ENCODE measurements around the gene IL36RN. TPM values are rescaled to one million over a fixed set of nuclear protein-coding genes. Genes with fewer than 3 reads are reported as not detected.

Gene IL36RN
- total RNA-seq, 1 donor from 2014 or later = 0.14 TPM

DNA sequence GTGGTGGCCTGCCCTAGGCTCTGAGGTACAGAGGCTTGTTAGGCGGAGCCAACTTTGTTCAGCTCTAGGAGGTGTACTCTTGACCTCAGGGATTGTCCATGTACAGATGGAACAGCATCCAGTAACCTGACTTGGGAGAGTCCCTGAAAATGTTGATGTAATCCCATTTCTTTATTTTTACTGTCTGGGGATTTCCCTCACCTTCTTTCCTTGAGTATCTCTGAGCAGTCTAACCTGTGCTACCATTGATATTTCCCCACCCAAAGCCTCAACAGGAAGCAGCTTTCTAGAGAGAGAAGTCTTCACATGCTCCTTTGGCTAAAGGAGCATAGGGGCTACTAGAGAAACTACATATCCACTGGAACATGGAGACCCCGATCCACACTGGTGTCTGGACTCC, 43.3 kb upstream of the IL36RN start:
- no peak overlapping the region for H3K27ac ChIP-seq (ENCODE audit: low read depth, low read length)
- H3K4me1 ChIP-seq (ENCODE audit: insufficient read depth, low read length) = no peaks in the 10 kb centered on the region
- Mint-ChIP-seq H3K9me3 (ENCODE audit: unreplicated experiment) (peaks cover 10% of the 10 kb centered on the region), H3K27me3 (ENCODE audit: low read depth, unreplicated experiment) (peaks cover 35% of the 10 kb centered on the region), H3K27ac (ENCODE audit: unreplicated experiment) (no peak overlapping the region), H3K4me3 (ENCODE audit: unreplicated experiment) (no peak overlapping the region), H3K4me1 (ENCODE audit: low read depth, unreplicated experiment) (peaks cover 1% of the 10 kb centered on the region), H3K36me3 (ENCODE audit: low read depth, unreplicated experiment) (no peaks in the 10 kb centered on the region)
- TF ChIP-seq, protein P1, sequence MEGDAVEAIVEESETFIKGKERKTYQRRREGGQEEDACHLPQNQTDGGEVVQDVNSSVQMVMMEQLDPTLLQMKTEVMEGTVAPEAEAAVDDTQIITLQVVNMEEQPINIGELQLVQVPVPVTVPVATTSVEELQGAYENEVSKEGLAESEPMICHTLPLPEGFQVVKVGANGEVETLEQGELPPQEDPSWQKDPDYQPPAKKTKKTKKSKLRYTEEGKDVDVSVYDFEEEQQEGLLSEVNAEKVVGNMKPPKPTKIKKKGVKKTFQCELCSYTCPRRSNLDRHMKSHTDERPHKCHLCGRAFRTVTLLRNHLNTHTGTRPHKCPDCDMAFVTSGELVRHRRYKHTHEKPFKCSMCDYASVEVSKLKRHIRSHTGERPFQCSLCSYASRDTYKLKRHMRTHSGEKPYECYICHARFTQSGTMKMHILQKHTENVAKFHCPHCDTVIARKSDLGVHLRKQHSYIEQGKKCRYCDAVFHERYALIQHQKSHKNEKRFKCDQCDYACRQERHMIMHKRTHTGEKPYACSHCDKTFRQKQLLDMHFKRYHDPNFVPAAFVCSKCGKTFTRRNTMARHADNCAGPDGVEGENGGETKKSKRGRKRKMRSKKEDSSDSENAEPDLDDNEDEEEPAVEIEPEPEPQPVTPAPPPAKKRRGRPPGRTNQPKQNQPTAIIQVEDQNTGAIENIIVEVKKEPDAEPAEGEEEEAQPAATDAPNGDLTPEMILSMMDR (IDR thresholded peaks at IDR 0.05; ENCODE audit: insufficient read depth, low read depth, low read length) = no peak
- TF ChIP-seq EZH2 (IDR thresholded peaks at IDR 0.05; ENCODE audit: insufficient read depth, low read length) = no peak
- DNase-seq (ENCODE audit: low read depth) (no peak), FAIRE-seq (no peak)
- H3K4me3 ChIP-seq (ENCODE audit: insufficient read depth, low read depth, low read length) = no peak overlapping the region
- H3K9me3 ChIP-seq (ENCODE audit: insufficient read depth, low read depth, low read length) = no peaks in the 10 kb centered on the region
- H3K79me2 ChIP-seq (ENCODE audit: insufficient read depth, low read length) = no peaks in the 10 kb centered on the region
- H3K36me3 ChIP-seq (ENCODE audit: insufficient read depth, low read length) = no peaks in the 10 kb centered on the region
- H3K27me3 ChIP-seq (ENCODE audit: insufficient read depth, low read length) = peaks cover 7% of the 10 kb centered on the region
- no peak overlapping the region for H3K9ac ChIP-seq (ENCODE audit: low read length)
- H2AFZ ChIP-seq (ENCODE audit: low read depth, low read length) = no peak overlapping the region
- no peaks in the 10 kb centered on the region for H4K20me1 ChIP-seq (ENCODE audit: insufficient read depth, low read length)
- H3K4me2 ChIP-seq (ENCODE audit: low read length) = no peak overlapping the region

DNA sequence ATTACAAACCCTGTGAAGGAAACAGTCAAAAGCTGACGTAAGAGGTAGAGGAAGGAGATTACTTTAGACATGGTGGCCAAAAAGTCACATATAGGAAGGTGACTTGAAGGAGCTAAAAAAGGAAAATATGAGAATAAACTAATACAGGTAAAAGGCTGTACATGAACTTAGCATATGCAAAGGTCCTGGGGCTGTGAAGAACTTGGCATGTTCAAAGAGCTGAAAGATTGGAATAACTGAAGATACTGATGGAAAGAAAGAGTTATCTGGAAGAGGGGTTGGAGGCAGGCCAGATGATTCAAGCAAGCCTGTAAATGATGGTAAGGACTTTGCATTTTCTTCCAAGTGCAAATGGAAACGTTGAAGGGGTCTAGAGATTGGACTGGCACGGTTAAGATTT, 40.5 kb upstream of the IL36RN start:
- no peak for TF ChIP-seq EZH2 (IDR thresholded peaks at IDR 0.05; ENCODE audit: insufficient read depth, low read length)
- TF ChIP-seq, protein P1 (IDR thresholded peaks at IDR 0.05; ENCODE audit: insufficient read depth, low read depth, low read length) = no peak
- FAIRE-seq (no peak), DNase-seq (ENCODE audit: low read depth) (no peak)
- Histone ChIP-seq H3K4me2 (ENCODE audit: low read length) (no peak overlapping the region), H3K9me3 (ENCODE audit: insufficient read depth, low read depth, low read length) (no peaks in the 10 kb centered on the region), H3K36me3 (ENCODE audit: insufficient read depth, low read length) (no peaks in the 10 kb centered on the region), H2AFZ (ENCODE audit: low read depth, low read length) (no peak overlapping the region), H3K79me2 (ENCODE audit: insufficient read depth, low read length) (no peaks in the 10 kb centered on the region), H3K4me3 (ENCODE audit: insufficient read depth, low read depth, low read length) (no peak overlapping the region), H3K27ac (ENCODE audit: low read depth, low read length) (no peak overlapping the region), H3K9ac (ENCODE audit: low read length) (no peak overlapping the region), H3K27me3 (ENCODE audit: insufficient read depth, low read length) (peaks cover 14% of the 10 kb centered on the region), H4K20me1 (ENCODE audit: insufficient read depth, low read length) (no peaks in the 10 kb centered on the region), H3K4me1 (ENCODE audit: insufficient read depth, low read length) (no peaks in the 10 kb centered on the region)
- Mint-ChIP-seq H3K27ac (ENCODE audit: unreplicated experiment) (no peak overlapping the region), H3K36me3 (ENCODE audit: low read depth, unreplicated experiment) (no peaks in the 10 kb centered on the region), H3K4me1 (ENCODE audit: low read depth, unreplicated experiment) (no peaks in the 10 kb centered on the region), H3K9me3 (ENCODE audit: unreplicated experiment) (peaks cover 8% of the 10 kb centered on the region), H3K4me3 (ENCODE audit: unreplicated experiment) (no peak overlapping the region), H3K27me3 (ENCODE audit: low read depth, unreplicated experiment) (peaks cover 43% of the 10 kb centered on the region)

DNA sequence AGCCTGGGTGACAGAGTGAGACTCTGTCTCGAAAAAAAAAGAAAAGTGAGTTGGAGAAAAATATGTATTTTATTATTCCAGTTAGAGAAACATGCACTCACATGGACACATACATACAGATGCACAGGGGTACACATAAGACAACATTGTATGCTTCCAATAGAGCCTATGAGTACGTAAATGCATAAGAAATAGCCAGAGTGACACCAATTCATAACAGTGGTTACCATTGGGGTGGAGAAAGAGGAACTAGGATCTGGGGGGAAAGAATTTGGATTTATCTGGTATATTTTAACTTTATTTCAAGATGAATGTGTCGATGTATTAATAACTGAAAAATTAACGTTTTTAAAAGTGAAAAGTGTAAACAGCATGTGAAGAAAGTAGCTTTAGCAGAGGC, 37.7 kb upstream of the IL36RN start:
- no peak for TF ChIP-seq EZH2 (IDR thresholded peaks at IDR 0.05; ENCODE audit: insufficient read depth, low read length)
- TF ChIP-seq, protein P1 (IDR thresholded peaks at IDR 0.05; ENCODE audit: insufficient read depth, low read depth, low read length) = no peak
- Histone ChIP-seq H3K27me3 (ENCODE audit: insufficient read depth, low read length) (peaks cover 25% of the 10 kb centered on the region), H3K9me3 (ENCODE audit: insufficient read depth, low read depth, low read length) (no peaks in the 10 kb centered on the region), H3K4me1 (ENCODE audit: insufficient read depth, low read length) (no peaks in the 10 kb centered on the region), H3K79me2 (ENCODE audit: insufficient read depth, low read length) (no peaks in the 10 kb centered on the region), H2AFZ (ENCODE audit: low read depth, low read length) (no peak overlapping the region), H3K36me3 (ENCODE audit: insufficient read depth, low read length) (no peaks in the 10 kb centered on the region), H3K4me2 (ENCODE audit: low read length) (no peak overlapping the region), H3K9ac (ENCODE audit: low read length) (no peak overlapping the region), H4K20me1 (ENCODE audit: insufficient read depth, low read length) (no peaks in the 10 kb centered on the region), H3K4me3 (ENCODE audit: insufficient read depth, low read depth, low read length) (no peak overlapping the region), H3K27ac (ENCODE audit: low read depth, low read length) (no peak overlapping the region)
- Mint-ChIP-seq H3K27me3 (ENCODE audit: low read depth, unreplicated experiment) (peaks cover 42% of the 10 kb centered on the region), H3K4me1 (ENCODE audit: low read depth, unreplicated experiment) (no peaks in the 10 kb centered on the region), H3K27ac (ENCODE audit: unreplicated experiment) (no peak overlapping the region), H3K36me3 (ENCODE audit: low read depth, unreplicated experiment) (no peaks in the 10 kb centered on the region), H3K4me3 (ENCODE audit: unreplicated experiment) (no peak overlapping the region), H3K9me3 (ENCODE audit: unreplicated experiment) (peaks cover 10% of the 10 kb centered on the region)
- no peak for FAIRE-seq
- DNase-seq (ENCODE audit: low read depth) = no peak
